A549 treated with Hydrocortisone at 1 μM for 4 hours (cell line): ENCODE results near the gene NFYB. TPM values are rescaled to one million over a fixed set of nuclear protein-coding genes. Genes with fewer than 3 reads are reported as not detected.

Experiments
- total RNA-seq: library from RNA; stranded (reverse); fragments of 200-300 nt; extraction: Qiagen RNA extraction; gene quantifications from 5 replicates; pipeline ENCODE4 v1.2.3, GENCODE V29; 2022

NFYB gene
- 22.9 to 28.3 TPM (median 25.2 TPM) in 5 replicates for total RNA-seq

DNA sequence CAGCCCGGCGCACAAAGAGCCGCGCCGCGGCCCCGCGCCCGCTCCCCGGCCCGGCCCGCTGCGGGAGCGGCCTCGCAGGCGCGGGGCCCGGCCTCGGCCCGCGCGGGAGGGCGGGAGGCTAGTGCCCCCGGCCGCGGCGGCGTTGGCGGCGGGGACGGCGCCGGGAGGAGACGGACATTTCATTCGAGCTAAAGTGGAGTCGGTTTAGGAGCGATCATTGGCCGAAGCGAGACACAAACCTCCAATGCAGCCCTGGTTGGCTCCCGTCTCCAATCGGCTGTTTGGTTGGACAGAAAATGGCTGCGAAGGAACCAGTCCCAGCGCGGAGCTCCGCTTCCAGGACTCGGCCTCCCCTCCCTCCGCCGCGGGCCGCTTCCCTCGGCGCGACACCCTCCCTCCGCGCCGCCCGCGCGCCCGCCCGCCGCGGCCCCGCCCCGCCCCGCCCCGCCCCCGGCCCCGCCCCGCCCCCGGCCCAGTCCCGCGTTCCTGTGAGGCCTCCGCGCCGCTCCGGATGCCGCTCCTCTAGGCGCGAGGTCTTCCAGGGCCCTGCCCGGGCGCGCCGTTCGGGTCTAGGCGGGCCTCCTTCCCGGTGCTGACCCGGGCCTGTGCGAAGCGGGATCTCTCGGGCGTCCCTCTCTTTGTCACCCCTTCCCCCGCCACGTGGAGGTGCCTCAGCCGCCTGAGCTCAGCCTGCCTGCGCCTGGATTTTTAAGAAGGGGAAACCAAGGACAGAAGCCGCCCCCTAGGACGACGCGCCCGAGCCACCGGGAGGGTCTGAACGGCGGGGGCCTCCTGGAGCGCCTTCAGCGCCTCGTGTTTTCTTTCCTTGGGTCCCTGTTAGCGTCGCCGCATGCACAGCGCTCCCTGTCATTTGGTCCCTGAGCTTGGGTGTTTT is at the start of gene NFYB:
Gene NFYB (minus strand): TSS at position 309 of the 895 bp plus-strand sequence. CDS start 2,757 bp downstream, outside the sequence.

Other genes starting within 250 kb of the NFYB start
- 526 to 751 TPM (median 570 TPM) in 5 replicates for gene HSP90B1, start 207.8 kb downstream of the NFYB start, total RNA-seq
- gene TDG, start 172.3 kb downstream of the NFYB start, total RNA-seq = 25.4 to 32.3 TPM (median 27.2 TPM) in 5 replicates
- 0.20 to 0.44 TPM (median 0.23 TPM) in 5 replicates for gene GLT8D2, start 88.0 kb downstream of the NFYB start, total RNA-seq
- 4.6 to 5.8 TPM (median 5.1 TPM) in 5 replicates for gene HCFC2, start 73.7 kb downstream of the NFYB start, total RNA-seq
- gene TXNRD1, start 77.6 kb upstream of the NFYB start, total RNA-seq = 693 to 1,035 TPM (median 750 TPM) in 5 replicates
- 5.5 to 8.8 TPM (median 6.1 TPM) in 5 replicates for gene EID3, start 165.5 kb upstream of the NFYB start, total RNA-seq